Glutamatergic neuron (in vitro differentiated cells): ENCODE measurements around the gene CEP104. TPM values are rescaled to one million over a fixed set of nuclear protein-coding genes. Genes with fewer than 3 reads are reported as not detected.

Source experiments
- DNase-seq: peaks from one replicate; pipeline ENCODE4 v3.0.0; 2022
- H3K27ac Mint-ChIP-seq: one replicate; pipeline ENCODE4 v1.8.0; 2020; ENCODE audit warnings: mild to moderate bottlenecking, mixed read lengths, inconsistent platforms; ENCODE audit not compliant: unreplicated experiment
- H3K27me3 Mint-ChIP-seq: one replicate; pipeline ENCODE4 v1.8.0; 2020; ENCODE audit warnings: mild to moderate bottlenecking, moderate library complexity, mixed read lengths, inconsistent platforms; ENCODE audit not compliant: unreplicated experiment
- H3K36me3 Mint-ChIP-seq: one replicate; pipeline ENCODE4 v1.8.0; 2020; ENCODE audit warnings: mild to moderate bottlenecking, mixed read lengths, inconsistent platforms; ENCODE audit not compliant: unreplicated experiment
- H3K4me1 Mint-ChIP-seq: one replicate; pipeline ENCODE4 v1.8.0; 2020; ENCODE audit warnings: mild to moderate bottlenecking, low read depth, mixed read lengths, inconsistent platforms; ENCODE audit not compliant: unreplicated experiment
- H3K4me3 Mint-ChIP-seq: one replicate; pipeline ENCODE4 v1.8.0; 2020; ENCODE audit warnings: mild to moderate bottlenecking, mixed read lengths, inconsistent platforms; ENCODE audit not compliant: unreplicated experiment
- H3K9me3 Mint-ChIP-seq: one replicate; pipeline ENCODE4 v1.8.0; 2020; ENCODE audit warnings: mild to moderate bottlenecking, moderate library complexity, mixed read lengths, inconsistent platforms; ENCODE audit not compliant: unreplicated experiment
- CTCF ChIP-seq: fragments of 200-600 bp; sonication (generic); IDR thresholded peaks from one replicate; pipeline ENCODE4 v1.5.0; 2021; ENCODE audit not compliant: partially characterized antibody, unreplicated experiment
- total RNA-seq: library from RNA; stranded (reverse); fragmentation: NEBNext Ultra II Directional; extraction: Animal tissue kit (Norgen Biotek cat#: 25700); gene quantifications from one replicate; pipeline ENCODE4 v1.2.1, GENCODE V29; 2021; ENCODE audit not compliant: unreplicated experiment

Gene CEP104
- total RNA-seq, 1 donor from 2014 or later: 102 TPM

- Mint-ChIP-seq H3K27ac (no peak overlapping the region), H3K4me3 (no peak overlapping the region), H3K27me3 (peaks cover 2% of the 10 kb centered on the region), H3K9me3 (no peaks in the 10 kb centered on the region), H3K4me1 (no peaks in the 10 kb centered on the region), H3K36me3 (no peaks in the 10 kb centered on the region)
- TF ChIP-seq CTCF: no peak
- no peak for DNase-seq
Measured at GRCh38 chr1:3890389-3891328, 33.6 kb upstream of the CEP104 start.

- Mint-ChIP-seq H3K27me3 (peaks cover 2% of the 10 kb centered on the region), H3K4me3 (no peak overlapping the region), H3K4me1 (peaks cover under 1% of the 10 kb centered on the region), H3K27ac (no peak overlapping the region), H3K36me3 (no peaks in the 10 kb centered on the region), H3K9me3 (no peaks in the 10 kb centered on the region)
- no peak for DNase-seq
- TF ChIP-seq CTCF: no peak
Measured at GRCh38 chr1:3889936-3890335, 32.9 kb upstream of the CEP104 start.

- Mint-ChIP-seq H3K4me1 (peaks cover 3% of the 10 kb centered on the region), H3K4me3 (no peak overlapping the region), H3K27ac (no peak overlapping the region), H3K36me3 (peaks cover 2% of the 10 kb centered on the region), H3K9me3 (no peaks in the 10 kb centered on the region), H3K27me3 (no peaks in the 10 kb centered on the region)
- no peak for DNase-seq
- TF ChIP-seq CTCF: no peak
Measured at GRCh38 chr1:3888301-3888700, 31.3 kb upstream of the CEP104 start.

- Mint-ChIP-seq H3K4me3 (no peak overlapping the region), H3K27ac (no peak overlapping the region), H3K27me3 (peaks cover 4% of the 10 kb centered on the region), H3K4me1 (peaks cover 3% of the 10 kb centered on the region), H3K36me3 (peaks cover 4% of the 10 kb centered on the region), H3K9me3 (no peaks in the 10 kb centered on the region)
- no peak for DNase-seq
- TF ChIP-seq CTCF: no peak
Measured at GRCh38 chr1:3886691-3887090, 29.7 kb upstream of the CEP104 start.

- H3K9me3 Mint-ChIP-seq: no peaks in the 10 kb centered on the region
- peaks cover 3% of the 10 kb centered on the region for H3K4me1 Mint-ChIP-seq
- H3K27ac Mint-ChIP-seq: no peak overlapping the region
- H3K4me3 Mint-ChIP-seq: no peak overlapping the region
- TF ChIP-seq CTCF: no peak
- DNase-seq: no peak
- peaks cover 4% of the 10 kb centered on the region for H3K27me3 Mint-ChIP-seq
- H3K36me3 Mint-ChIP-seq: peaks cover 4% of the 10 kb centered on the region
Measured at GRCh38 chr1:3886106-3886670, 29.2 kb upstream of the CEP104 start.
